NT2/D1 (cell line): ENCODE measurements around the gene MCF2L.

Experiments used
- YY1 ChIP-seq: IDR thresholded peaks from 2 replicates; pipeline ENCODE4 v1.6.1; 2011; ENCODE audit not compliant: insufficient read length, insufficient read depth
- ZNF274 ChIP-seq: IDR thresholded peaks from 2 replicates; pipeline ENCODE4 v1.6.1; 2011; ENCODE audit warnings: mild to moderate bottlenecking, low read depth, low read length

DNA sequence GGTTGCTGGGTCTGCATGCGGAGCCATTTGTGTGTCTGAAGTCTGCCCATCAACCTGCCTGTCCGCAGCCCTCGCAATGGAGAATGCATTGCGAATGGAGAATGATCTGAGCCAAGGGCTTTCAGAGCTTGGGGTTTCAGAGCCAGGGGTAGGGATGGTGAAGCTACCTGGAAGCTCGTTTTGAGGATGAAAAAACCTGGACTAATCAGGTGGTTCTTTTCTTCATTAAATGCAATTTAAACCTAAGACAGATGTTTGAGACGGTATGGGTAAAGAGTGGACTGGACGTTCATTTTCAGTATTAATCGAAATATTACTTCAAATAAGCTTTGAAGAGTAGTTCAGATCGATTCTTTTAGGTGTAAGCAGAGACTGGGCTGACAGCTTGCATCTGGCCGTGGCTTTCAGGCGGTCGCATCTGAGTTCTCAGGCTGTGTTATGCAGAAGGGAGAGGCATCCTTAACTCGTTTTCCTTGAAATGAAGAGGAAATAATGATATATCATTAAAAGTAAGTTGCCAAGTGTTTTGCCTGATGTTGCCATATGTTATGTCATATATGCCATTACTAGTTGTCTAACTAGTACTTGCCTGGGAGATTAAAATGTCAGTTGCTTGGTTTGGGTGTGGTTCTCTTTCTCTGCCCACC lies 801 bp downstream of the MCF2L start:
- TF ChIP-seq YY1 (no peak), ZNF274 (no peak)
